Caco-2 (cell line): Measurements from ENCODE around the gene KIAA1671. TPM values are rescaled to one million over a fixed set of nuclear protein-coding genes. Genes with fewer than 3 reads are reported as not detected.
A peak's percentile ranks its signal among the peaks of the same experiment; 100 is the strongest.

Source experiments
- BruUV-seq: library from RNA; stranded (reverse); fragments of 400-500 nt; replicated peaks from 2 replicates; lab custom pipeline; 2021; lab: Mats Ljungman, UMichigan
- CTCF ChIA-PET: fragments of 300-600 bp; sonication (Branson Sonifier 250); formaldehyde crosslinking; loops from one replicate; lab custom pipeline; 2022; ENCODE audit warnings: antibody characterized with exemption; lab: Charles Lee
- POLR2A ChIA-PET: fragments of 300-600 bp; sonication (Branson Sonifier 250); formaldehyde crosslinking; loops from one replicate; lab custom pipeline; 2022; ENCODE audit warnings: antibody characterized with exemption; lab: Charles Lee
- DNase-seq, 2 experiments: peaks; one replicate each; pipeline versions ENCODE4 v3.0.0 to v3.0.0-alpha.2; 2020 to 2022
- H3K27me3 ChIP-seq: replicated peaks from 2 replicates; pipeline ENCODE4 v1.6.0; 2011; ENCODE audit warnings: low read length; ENCODE audit not compliant: control insufficient read depth, insufficient read depth
- H3K36me3 ChIP-seq: 2 replicates; pipeline ENCODE4 v1.5.1; 2011; ENCODE audit warnings: low read length; ENCODE audit not compliant: control insufficient read depth, insufficient read depth
- H3K4me1 ChIP-seq: fragments of 250-450 bp; sonication (Bioruptor Pico); 2 replicates; pipeline ENCODE4 v1.5.1; 2020; ENCODE audit warnings: mild to moderate bottlenecking
- H3K4me3 ChIP-seq: 2 replicates; pipeline ENCODE4 v1.5.1; 2011; ENCODE audit warnings: low read depth, mild to moderate bottlenecking, control low read depth, low read length
- H3K9me3 ChIP-seq: fragments of 250-450 bp; sonication (Bioruptor Pico); 2 replicates; pipeline ENCODE4 v1.5.1; 2020; ENCODE audit warnings: mild to moderate bottlenecking, moderate library complexity
- H3K27ac Mint-ChIP-seq: one replicate; pipeline ENCODE4 v1.8.0; 2022; ENCODE audit warnings: mixed read lengths; ENCODE audit not compliant: unreplicated experiment
- H3K27me3 Mint-ChIP-seq: one replicate; pipeline ENCODE4 v1.8.0; 2022; ENCODE audit warnings: mixed read lengths; ENCODE audit not compliant: insufficient read depth, unreplicated experiment
- H3K36me3 Mint-ChIP-seq: one replicate; pipeline ENCODE4 v1.8.0; 2022; ENCODE audit warnings: mild to moderate bottlenecking, mixed read lengths; ENCODE audit not compliant: insufficient read depth, unreplicated experiment
- H3K4me1 Mint-ChIP-seq: one replicate; pipeline ENCODE4 v1.8.0; 2022; ENCODE audit warnings: low read depth, mixed read lengths; ENCODE audit not compliant: unreplicated experiment
- H3K4me3 Mint-ChIP-seq: one replicate; pipeline ENCODE4 v1.8.0; 2022; ENCODE audit warnings: mild to moderate bottlenecking, moderate library complexity, mixed read lengths; ENCODE audit not compliant: unreplicated experiment
- H3K9me3 Mint-ChIP-seq: one replicate; pipeline ENCODE4 v1.8.0; 2022; ENCODE audit warnings: mixed read lengths; ENCODE audit not compliant: unreplicated experiment
- intact Hi-C: fragments of 100-400 bp; cut with micrococcal nuclease; formaldehyde crosslinking; loops from one replicate; pipeline ENCODE4 v1.10.0; 2022; ENCODE audit not compliant: unreplicated experiment
- total RNA-seq: library from RNA; stranded (reverse); gene quantifications from 2 replicates; pipeline ENCODE4 v1.2.3, GENCODE V29; 2022
- TF ChIP-seq, protein P1 (sequence below), 2 experiments: fragments of 200-600 bp in 1 of 2; IDR thresholded peaks; 1 replicate in 1 of 2; 2 replicates in 1 of 2; pipeline versions ENCODE4 v1.5.1 to v1.8.0; 2011 to 2022; ENCODE audit warnings: antibody characterized with exemption in 1 of 2, control low read depth in 1 of 2, inconsistent platforms in 1 of 2, low read depth in 1 of 2, low read length in 1 of 2, mild to moderate bottlenecking in 1 of 2, moderate library complexity in 1 of 2; ENCODE audit not compliant: insufficient read depth in 1 of 2, severe bottlenecking in 1 of 2, unreplicated experiment in 1 of 2

The KIAA1671 gene
- total RNA-seq, 1 experiment from 2014 or later = 28.6 TPM

DNA sequence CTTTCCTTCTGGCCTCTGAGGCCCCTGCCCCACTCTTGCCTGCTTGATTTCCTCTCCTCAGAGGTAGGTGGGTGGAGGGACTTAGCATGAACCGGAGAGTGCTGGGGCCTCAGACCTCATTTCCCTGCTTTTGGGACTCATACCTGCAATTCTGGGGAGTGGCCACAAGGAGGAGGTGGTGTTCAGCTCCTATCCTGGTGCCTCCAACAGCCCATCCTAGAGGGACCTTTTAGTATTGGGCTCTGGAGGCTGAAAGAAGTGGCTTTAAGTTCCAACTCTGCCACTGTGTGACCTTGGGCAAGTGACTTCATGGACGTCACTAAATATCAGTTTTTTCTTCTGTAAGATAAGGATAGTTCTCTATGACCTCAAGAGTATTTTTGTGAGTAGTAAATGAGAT lies 98.6 kb downstream of the KIAA1671 start:
- H3K27ac Mint-ChIP-seq = peak overlapping the region; percentile 7
- H3K4me3 Mint-ChIP-seq = no peak overlapping the region
- H3K4me1 Mint-ChIP-seq = peaks cover 10% of the 10 kb centered on the region
- intact Hi-C loops = no loop called here
- Histone ChIP-seq H3K36me3 (peaks cover 9% of the 10 kb centered on the region), H3K4me3 (no peak overlapping the region), H3K27me3 (no peaks in the 10 kb centered on the region), H3K9me3 (peaks cover 7% of the 10 kb centered on the region; the same call in 1 of the 2 replicates), H3K4me1 (peaks cover 24% of the 10 kb centered on the region)
- no peaks in the 10 kb centered on the region for H3K27me3 Mint-ChIP-seq
- peaks cover 40% of the 10 kb centered on the region for H3K36me3 Mint-ChIP-seq
- no TSS peak for BruUV-seq
- H3K9me3 Mint-ChIP-seq = peaks cover 7% of the 10 kb centered on the region
- POLR2A ChIA-PET = no interaction called here
- no peak for DNase-seq
- TF ChIP-seq, protein P1, sequence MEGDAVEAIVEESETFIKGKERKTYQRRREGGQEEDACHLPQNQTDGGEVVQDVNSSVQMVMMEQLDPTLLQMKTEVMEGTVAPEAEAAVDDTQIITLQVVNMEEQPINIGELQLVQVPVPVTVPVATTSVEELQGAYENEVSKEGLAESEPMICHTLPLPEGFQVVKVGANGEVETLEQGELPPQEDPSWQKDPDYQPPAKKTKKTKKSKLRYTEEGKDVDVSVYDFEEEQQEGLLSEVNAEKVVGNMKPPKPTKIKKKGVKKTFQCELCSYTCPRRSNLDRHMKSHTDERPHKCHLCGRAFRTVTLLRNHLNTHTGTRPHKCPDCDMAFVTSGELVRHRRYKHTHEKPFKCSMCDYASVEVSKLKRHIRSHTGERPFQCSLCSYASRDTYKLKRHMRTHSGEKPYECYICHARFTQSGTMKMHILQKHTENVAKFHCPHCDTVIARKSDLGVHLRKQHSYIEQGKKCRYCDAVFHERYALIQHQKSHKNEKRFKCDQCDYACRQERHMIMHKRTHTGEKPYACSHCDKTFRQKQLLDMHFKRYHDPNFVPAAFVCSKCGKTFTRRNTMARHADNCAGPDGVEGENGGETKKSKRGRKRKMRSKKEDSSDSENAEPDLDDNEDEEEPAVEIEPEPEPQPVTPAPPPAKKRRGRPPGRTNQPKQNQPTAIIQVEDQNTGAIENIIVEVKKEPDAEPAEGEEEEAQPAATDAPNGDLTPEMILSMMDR (IDR thresholded peaks at IDR 0.05; ENCODE audit: insufficient read depth in 1 of 2, low read depth in 1 of 2, low read length in 1 of 2, severe bottlenecking in 1 of 2, unreplicated experiment in 1 of 2) = peak; percentile 24 to 33
- CTCF ChIA-PET = interaction anchor here (0.6 to 1.0 kb wide), 4 partner anchors 16 to 194 kb away, joined by 3 to 4 read pairs (median 4); no protein-coding TSS in a partner anchor

DNA sequence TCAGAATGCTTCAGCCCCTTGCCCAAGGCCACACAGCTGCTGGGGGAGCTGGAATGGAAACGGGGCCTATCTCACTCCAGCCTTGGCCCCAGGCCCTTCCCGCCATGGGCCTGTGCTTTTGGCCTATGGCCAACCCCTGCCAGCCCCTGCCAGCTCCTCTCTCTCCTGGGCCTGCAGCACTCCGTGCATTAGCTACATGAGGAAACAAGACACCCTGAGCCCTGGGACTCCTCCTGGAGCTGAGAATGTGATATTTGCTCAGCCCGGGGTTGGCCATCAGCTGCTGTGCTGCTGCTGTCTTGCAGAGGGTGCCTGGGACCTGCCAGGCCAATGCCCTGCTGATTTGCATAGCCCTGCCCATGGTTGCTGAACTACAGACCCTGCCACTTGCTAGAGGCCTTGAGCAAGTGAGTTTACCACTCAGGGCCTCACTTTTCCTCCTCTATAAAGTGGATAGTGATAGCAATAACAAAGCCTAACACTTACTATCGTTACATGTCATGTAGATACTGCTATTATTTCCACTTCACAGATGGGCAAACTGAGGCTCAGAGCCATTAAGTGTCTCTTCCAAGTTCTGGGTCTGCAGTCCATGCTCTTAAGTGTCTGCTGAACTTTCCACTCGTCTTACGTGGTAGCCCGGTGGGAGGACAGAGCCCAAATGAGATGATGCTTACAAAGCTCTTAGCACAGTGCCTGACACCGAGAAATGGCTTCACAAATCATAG lies 99.6 kb downstream of the KIAA1671 start:
- peaks cover 27% of the 10 kb centered on the region for H3K4me1 ChIP-seq
- peaks cover 9% of the 10 kb centered on the region for H3K36me3 ChIP-seq
- no TSS peak for BruUV-seq
- H3K4me3 ChIP-seq = no peak overlapping the region
- no peaks in the 10 kb centered on the region for H3K27me3 ChIP-seq
- H3K4me1 Mint-ChIP-seq = peaks cover 10% of the 10 kb centered on the region
- peaks cover 7% of the 10 kb centered on the region for H3K9me3 Mint-ChIP-seq
- H3K9me3 ChIP-seq = peaks cover 7% of the 10 kb centered on the region; the same call in 1 of the 2 replicates
- H3K27ac Mint-ChIP-seq = no peak overlapping the region
- no peaks in the 10 kb centered on the region for H3K27me3 Mint-ChIP-seq
- intact Hi-C loops = no loop called here
- H3K36me3 Mint-ChIP-seq = peaks cover 43% of the 10 kb centered on the region
- DNase-seq = no peak
- ChIA-PET POLR2A (no interaction called here), CTCF (interaction anchor here (1.0 kb wide), 1 partner anchor 114 kb away, joined by 3 read pairs; no protein-coding TSS in a partner anchor)
- no peak overlapping the region for H3K4me3 Mint-ChIP-seq
- TF ChIP-seq, protein P1 (IDR thresholded peaks at IDR 0.05; ENCODE audit: insufficient read depth in 1 of 2, low read depth in 1 of 2, low read length in 1 of 2, severe bottlenecking in 1 of 2, unreplicated experiment in 1 of 2) = no peak

DNA sequence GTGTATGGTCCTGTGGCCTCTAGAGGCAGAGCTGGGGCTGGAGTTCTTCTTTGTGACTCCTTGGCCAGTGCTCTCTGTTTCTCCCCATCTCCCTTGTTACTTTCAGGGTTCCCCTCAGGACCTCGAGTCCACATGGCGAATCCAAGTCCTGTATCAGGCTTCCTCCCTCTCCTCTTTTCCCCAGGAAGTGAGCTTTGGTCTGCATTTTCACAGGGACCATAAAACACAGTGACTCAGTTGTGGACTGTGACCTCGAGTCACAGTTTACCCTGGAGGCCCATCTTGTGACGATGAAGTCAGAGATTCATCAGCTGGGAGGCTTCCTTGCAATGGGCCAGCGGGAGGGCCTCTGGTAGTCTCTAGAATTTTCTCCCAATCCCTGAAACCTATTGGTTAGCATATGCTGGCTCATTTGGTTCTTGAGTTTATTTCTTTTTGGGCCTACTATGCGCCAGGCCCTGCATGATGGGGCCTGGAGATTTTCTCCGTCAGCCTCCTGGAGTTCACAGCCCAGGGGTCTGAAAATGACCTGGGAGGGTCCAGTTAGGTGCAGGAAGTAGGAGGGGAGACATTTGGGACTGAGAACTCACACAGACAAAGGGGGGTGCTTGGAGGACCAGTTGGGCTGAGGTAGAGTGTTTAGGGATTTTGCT lies 100.8 kb downstream of the KIAA1671 start:
- H3K36me3 ChIP-seq = peaks cover 9% of the 10 kb centered on the region
- Mint-ChIP-seq H3K27me3 (no peaks in the 10 kb centered on the region), H3K36me3 (peaks cover 48% of the 10 kb centered on the region), H3K27ac (peak overlapping the region; percentile 93), H3K4me1 (peaks cover 10% of the 10 kb centered on the region), H3K9me3 (peaks cover 7% of the 10 kb centered on the region), H3K4me3 (peak overlapping the region; percentile 30)
- no peak overlapping the region for H3K4me3 ChIP-seq
- ChIA-PET CTCF (interaction anchor here (0.6 kb wide), 3 partner anchors 93 to 542 kb away, joined by 3 to 9 read pairs (median 4); no protein-coding TSS in a partner anchor), POLR2A (interaction anchor here (1.0 kb wide), 1 partner anchor 100 kb away, joined by 3 read pairs; no protein-coding TSS in a partner anchor)
- peaks cover 7% of the 10 kb centered on the region; the same call in 1 of the 2 replicates for H3K9me3 ChIP-seq
- BruUV-seq = no TSS peak
- intact Hi-C loops = no loop called here
- no peaks in the 10 kb centered on the region for H3K27me3 ChIP-seq
- TF ChIP-seq, protein P1 (IDR thresholded peaks at IDR 0.05; ENCODE audit: insufficient read depth in 1 of 2, low read depth in 1 of 2, low read length in 1 of 2, severe bottlenecking in 1 of 2, unreplicated experiment in 1 of 2) = no peak
- H3K4me1 ChIP-seq = peaks cover 28% of the 10 kb centered on the region
- peak; percentile 53 to 82 for DNase-seq
